Uterus (tissue), 4 donors: Measurements from ENCODE around the gene ZNF552. TPM values are rescaled to one million over a fixed set of nuclear protein-coding genes. Genes with fewer than 3 reads are reported as not detected.
"Not testable (repeated sequence)": the region's sequence is repeated elsewhere in the genome, so short reads cannot be mapped to it uniquely, and the experiment has no call there.

Source experiments
- DNase-seq, 2 donors: peaks; one replicate each; pipeline ENCODE4 v3.0.0-alpha.2; 2019 to 2020
- H3K27ac ChIP-seq, 2 donors: fragments of 200-600 bp; sonication (generic); 1 replicate in 1 of 2; 2 replicates in 1 of 2; pipeline ENCODE4 v1.5.1; 2016 to 2018
- H3K27me3 ChIP-seq, 2 donors: fragments of 200-600 bp; sonication (generic); one replicate each; pipeline ENCODE4 v1.5.1; 2018 to 2019; ENCODE audit warnings: control low read depth in 1 of 2
- H3K36me3 ChIP-seq, 2 donors: fragments of 200-600 bp; sonication (generic); one replicate each; pipeline ENCODE4 v1.5.1; 2019; ENCODE audit warnings: control low read depth in 1 of 2
- H3K4me1 ChIP-seq, 2 donors: fragments of 200-600 bp; sonication (generic); one replicate each; pipeline ENCODE4 v1.5.1; 2018 to 2019; ENCODE audit warnings: control low read depth in 1 of 2
- H3K4me3 ChIP-seq, 2 donors: fragments of 200-600 bp; sonication (generic); 1 replicate in 1 of 2; 2 replicates in 1 of 2; pipeline ENCODE4 v1.5.1; 2018 to 2019; ENCODE audit warnings: mild to moderate bottlenecking in 1 of 2
- H3K9me3 ChIP-seq, 2 donors: fragments of 200-600 bp; sonication (generic); one replicate each; pipeline ENCODE4 v1.5.1; 2019; ENCODE audit warnings: control low read depth in 1 of 2
- CTCF ChIP-seq, 4 experiments: fragments of 200-600 bp in 2 of 4; fragments of 450-650 bp in 2 of 4; sonication (generic) in 2 of 4; IDR thresholded peaks; one replicate each; pipeline ENCODE4 v1.5.1; 2016 to 2019; ENCODE audit warnings: antibody characterized with exemption in 4 of 4, mild to moderate bottlenecking in 2 of 4, moderate library complexity in 1 of 4
- POLR2A ChIP-seq, 2 donors: fragments of 450-650 bp; IDR thresholded peaks; one replicate each; pipeline ENCODE4 v1.6.1; 2016; ENCODE audit warnings: antibody characterized with exemption in 2 of 2, mild to moderate bottlenecking in 1 of 2, moderate library complexity in 1 of 2
- intact Hi-C: fragments of 100-400 bp; cut with DNase I; formaldehyde crosslinking; loops from one replicate; pipeline ENCODE4 v1.15.1; 2023; ENCODE audit warnings: low total_unique reads
- total RNA-seq, 4 donors: library from RNA; depleted of rRNA in 3 of 4; stranded (reverse); fragments of >200 nt in 3 of 4; gene quantifications; one replicate each; pipeline versions ENCODE4 v1.1.0 to v1.2.4, GENCODE V29; 2014 to 2023
- donor health status: DM: yes; HTN: yes; CAD: no.

Gene ZNF552
- total RNA-seq, 4 donors from 2014 or later, result 0.77 to 15.0 (median 9.3) TPM

GRCh38 chr19:57821095-57821494 is 6.4 kb upstream of the ZNF552 start:
- not testable (repeated sequence) for DNase-seq

GRCh38 chr19:57820599-57820998 is 5.9 kb upstream of the ZNF552 start:
- no peak overlapping the region for H3K27ac ChIP-seq
- DNase-seq, result no peak
- no peaks in the 10 kb centered on the region for H3K27me3 ChIP-seq
- H3K9me3 ChIP-seq, result no peaks in the 10 kb centered on the region
- no peaks in the 10 kb centered on the region for H3K4me1 ChIP-seq
- no peaks in the 10 kb centered on the region for H3K36me3 ChIP-seq
- TF ChIP-seq POLR2A (IDR thresholded peaks at IDR 0.05), result no peak
- TF ChIP-seq CTCF (IDR thresholded peaks at IDR 0.05), result no peak
- H3K4me3 ChIP-seq, result peak overlapping the region; percentile 66 to 71
- intact Hi-C loops, result no loop called here

More at GRCh38 chr19:57821095-57821494, 6.4 kb upstream of the ZNF552 start:
- H3K27me3 ChIP-seq, H3K4me1 ChIP-seq, H3K36me3 ChIP-seq, H3K4me3 ChIP-seq, intact Hi-C loops, H3K9me3 ChIP-seq, H3K27ac ChIP-seq: not testable (repeated sequence)

- Histone ChIP-seq H3K27me3 (no peaks in the 10 kb centered on the region), H3K4me3 (peak overlapping the region; percentile 66 to 71), H3K9me3 (no peaks in the 10 kb centered on the region), H3K36me3 (no peaks in the 10 kb centered on the region), H3K4me1 (no peaks in the 10 kb centered on the region), H3K27ac (peak overlapping the region; percentile 74 to 86)
- intact Hi-C loops, result no loop called here
- peak in 1 of 2 donors; percentile 42 for TF ChIP-seq POLR2A (IDR thresholded peaks at IDR 0.05)
- TF ChIP-seq CTCF (IDR thresholded peaks at IDR 0.05), result no peak
- peak; percentile 82 to 87 for DNase-seq
Measured at GRCh38 chr19:57819475-57820148, 4.9 kb upstream of the ZNF552 start.

GRCh38 chr19:57818378-57818777 is 3.7 kb upstream of the ZNF552 start:
- intact Hi-C loops, result no loop called here
- Histone ChIP-seq H3K27ac (no peak overlapping the region), H3K36me3 (no peaks in the 10 kb centered on the region), H3K4me3 (no peak overlapping the region), H3K4me1 (no peaks in the 10 kb centered on the region), H3K9me3 (no peaks in the 10 kb centered on the region), H3K27me3 (no peaks in the 10 kb centered on the region)
- TF ChIP-seq POLR2A (IDR thresholded peaks at IDR 0.05), result no peak
- TF ChIP-seq CTCF (IDR thresholded peaks at IDR 0.05), result no peak
- DNase-seq, result no peak

- no peak overlapping the region for H3K4me3 ChIP-seq
- H3K27ac ChIP-seq, result no peak overlapping the region
- intact Hi-C loops, result no loop called here
- no peaks in the 10 kb centered on the region for H3K36me3 ChIP-seq
- no peaks in the 10 kb centered on the region for H3K27me3 ChIP-seq
- no peak for TF ChIP-seq POLR2A (IDR thresholded peaks at IDR 0.05)
- no peak for TF ChIP-seq CTCF (IDR thresholded peaks at IDR 0.05)
- no peaks in the 10 kb centered on the region for H3K4me1 ChIP-seq
- H3K9me3 ChIP-seq, result no peaks in the 10 kb centered on the region
- no peak for DNase-seq
Measured at GRCh38 chr19:57817976-57818375, 3.3 kb upstream of the ZNF552 start.
